GM12891 (cell line): Measurements from ENCODE around the gene KRT9.
"Not testable (repeated sequence)": the region's sequence is repeated elsewhere in the genome, so short reads cannot be mapped to it uniquely, and the experiment has no call there.

Experiments used
- DNase-seq: peaks from one replicate; pipeline ENCODE4 v3.0.0; 2011; ENCODE audit warnings: low spot score; ENCODE audit not compliant: insufficient read length
- FAIRE-seq: peaks from 2 replicates; lab custom pipeline; 2011; peaks lifted over from hg19 to GRCh38; lab: Jason Lieb, UNC
- PAX5 ChIP-seq: IDR thresholded peaks from 2 replicates; pipeline ENCODE4 v1.6.1; 2011; ENCODE audit warnings: low read length, moderate library complexity, mild to moderate bottlenecking; ENCODE audit not compliant: insufficient read depth, severe bottlenecking
- POLR2A ChIP-seq: IDR thresholded peaks from 2 replicates; pipeline ENCODE4 v1.6.1; 2011; ENCODE audit warnings: low read depth, low read length, control low read depth
- POLR2AphosphoS5 ChIP-seq: IDR thresholded peaks from 2 replicates; pipeline ENCODE4 v1.6.1; 2011; ENCODE audit warnings: low read depth, low read length, control low read depth
- POU2F2 ChIP-seq: IDR thresholded peaks from 2 replicates; pipeline ENCODE4 v1.6.1; 2011; ENCODE audit warnings: low read depth, mild to moderate bottlenecking, control low read depth, low read length, moderate library complexity
- SPI1 ChIP-seq: IDR thresholded peaks from 2 replicates; pipeline ENCODE4 v1.6.1; 2011; ENCODE audit warnings: low read depth, low read length, control low read depth
- TAF1 ChIP-seq: IDR thresholded peaks from 2 replicates; pipeline ENCODE4 v1.6.1; 2011; ENCODE audit warnings: low read depth, low read length, control low read depth

Gene KRT9

DNA sequence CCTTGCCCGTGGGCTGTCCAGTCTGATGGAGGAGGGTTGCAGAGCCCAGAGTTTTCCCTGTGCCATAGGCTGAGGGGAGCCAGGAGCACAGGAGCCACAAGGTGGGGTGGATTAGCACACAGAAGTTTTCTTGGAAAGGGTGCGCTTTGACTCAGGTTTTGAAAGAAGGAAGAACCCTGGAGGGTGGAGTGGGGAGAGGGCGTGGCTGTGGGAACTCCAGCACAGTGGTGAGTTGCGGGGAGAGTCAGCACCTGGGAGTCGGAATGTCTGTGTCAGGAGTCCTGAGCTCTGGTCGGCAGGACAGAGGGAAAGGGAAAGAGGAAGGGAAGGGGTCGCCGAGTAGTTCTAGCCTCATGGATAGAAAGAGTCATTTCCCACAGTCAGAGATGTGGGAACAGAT is 23.7 kb upstream of the KRT9 start:
- FAIRE-seq = no peak
- TF ChIP-seq POLR2A = no peak
- no peak for TF ChIP-seq TAF1
- TF ChIP-seq SPI1 = no peak
- TF ChIP-seq PAX5 = no peak
- no peak for TF ChIP-seq POLR2AphosphoS5
- no peak for TF ChIP-seq POU2F2
- DNase-seq = no peak

GRCh38 chr17:41594363-41594915 is 22.6 kb upstream of the KRT9 start:
- no peak for FAIRE-seq
- TF ChIP-seq POLR2AphosphoS5 = no peak
- TF ChIP-seq POLR2A = no peak
- TF ChIP-seq PAX5 = no peak
- no peak for TF ChIP-seq SPI1
- TF ChIP-seq POU2F2 = no peak
- no peak for TF ChIP-seq TAF1
- DNase-seq = no peak

DNA sequence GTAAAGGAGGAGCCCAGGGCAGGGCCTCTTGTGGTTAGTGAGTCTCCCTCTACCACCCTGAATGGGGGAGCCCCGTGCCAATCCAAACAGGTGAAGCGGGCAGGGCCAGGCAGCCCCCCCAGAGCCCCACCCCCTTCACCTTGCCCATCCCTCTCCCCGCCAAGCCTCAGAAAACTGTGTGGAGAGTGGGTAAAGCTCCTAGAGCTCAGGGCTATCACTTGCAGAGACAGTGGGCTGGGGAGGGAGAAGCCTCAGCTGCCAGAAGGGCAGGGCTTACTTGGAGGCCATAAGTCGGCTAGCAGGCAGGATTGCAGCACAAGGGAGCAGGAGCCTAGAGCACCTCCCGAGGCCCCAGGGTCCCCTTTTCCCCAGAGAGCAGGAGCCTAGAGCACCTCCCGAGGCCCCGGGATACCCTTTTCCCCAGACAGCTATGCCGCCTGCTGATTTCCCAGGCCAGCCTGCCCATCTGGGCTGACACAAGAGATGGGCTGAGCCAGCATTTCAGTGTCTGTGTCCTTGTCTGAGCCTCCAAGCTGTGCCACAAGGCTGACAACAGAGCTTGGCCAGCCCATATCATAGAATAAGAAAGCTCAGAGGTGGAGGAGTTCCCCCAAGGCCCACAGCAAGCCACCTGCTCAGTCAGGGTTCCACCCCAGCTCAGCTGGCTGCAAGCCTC is 21.6 kb upstream of the KRT9 start:
- DNase-seq = no peak
- FAIRE-seq = no peak
- TF ChIP-seq SPI1 (no peak), POLR2AphosphoS5 (no peak), POU2F2 (no peak), POLR2A (no peak), TAF1 (no peak), PAX5 (no peak)

- no peak for TF ChIP-seq POLR2AphosphoS5
- TF ChIP-seq SPI1 = no peak
- no peak for TF ChIP-seq POU2F2
- no peak for TF ChIP-seq POLR2A
- TF ChIP-seq TAF1 = no peak
- TF ChIP-seq PAX5 = no peak
- DNase-seq (no peak), FAIRE-seq (no peak)
Measured at GRCh38 chr17:41592601-41593305, 20.9 kb upstream of the KRT9 start.

- TF ChIP-seq POLR2AphosphoS5 (no peak), POU2F2 (no peak), POLR2A (no peak), SPI1 (no peak), PAX5 (no peak), TAF1 (no peak)
- FAIRE-seq = no peak
Measured at GRCh38 chr17:41589301-41589700, 17.4 kb upstream of the KRT9 start.

GRCh38 chr17:41588126-41588810 is 16.4 kb upstream of the KRT9 start:
- DNase-seq (no peak), FAIRE-seq (no peak)
- TF ChIP-seq POU2F2 (no peak), TAF1 (no peak), POLR2A (no peak)

More at GRCh38 chr17:41589301-41589700, 17.4 kb upstream of the KRT9 start:
- no peak for DNase-seq

DNA sequence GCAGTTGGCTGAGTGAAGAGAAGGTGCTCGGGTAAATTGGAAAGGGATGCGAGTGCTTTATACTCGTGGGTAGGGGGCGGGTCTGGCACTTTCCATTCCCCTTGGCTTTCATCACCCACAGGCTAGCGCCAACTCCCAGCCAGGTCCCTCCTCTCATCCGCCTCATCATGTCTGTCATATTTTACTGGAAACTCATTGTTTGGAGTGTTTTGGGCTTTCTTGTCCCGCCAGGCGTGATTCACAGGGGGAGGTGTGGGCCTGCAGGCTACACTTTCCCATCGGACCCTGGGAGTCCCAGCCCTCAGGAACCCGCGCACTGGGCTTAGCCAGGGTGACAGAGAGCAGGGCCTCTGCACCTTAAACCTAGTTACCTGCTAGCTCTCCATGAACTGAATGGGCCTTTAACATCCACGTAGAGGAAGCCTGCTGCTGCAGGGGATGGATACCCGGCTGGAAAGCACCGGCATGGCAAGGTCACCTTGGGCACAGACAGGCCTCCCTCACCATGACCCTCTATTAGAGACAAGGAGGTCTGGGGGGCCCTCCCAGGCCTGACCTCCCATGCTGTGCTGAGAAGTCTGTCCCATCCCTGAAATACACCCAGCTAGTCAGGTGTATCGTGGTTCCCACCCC is 15.1 kb upstream of the KRT9 start, which contains the start of gene KRT14:
KRT14 (minus strand) TSS at position 33 of the 633 bp plus-strand sequence. CDS start 61 bp downstream, outside the sequence.
- DNase-seq (no peak), FAIRE-seq (no peak)
- TF ChIP-seq SPI1 (no peak), POLR2A (no peak), POLR2AphosphoS5 (no peak), POU2F2 (no peak), PAX5 (no peak)

- no peak for DNase-seq
- TF ChIP-seq POLR2AphosphoS5 = no peak
- no peak for TF ChIP-seq POU2F2
- no peak for TF ChIP-seq SPI1
- TF ChIP-seq POLR2A = no peak
- TF ChIP-seq TAF1 = no peak
- no peak for TF ChIP-seq PAX5
- FAIRE-seq = no peak
Measured at GRCh38 chr17:41585301-41586056, 13.6 kb upstream of the KRT9 start.

DNA sequence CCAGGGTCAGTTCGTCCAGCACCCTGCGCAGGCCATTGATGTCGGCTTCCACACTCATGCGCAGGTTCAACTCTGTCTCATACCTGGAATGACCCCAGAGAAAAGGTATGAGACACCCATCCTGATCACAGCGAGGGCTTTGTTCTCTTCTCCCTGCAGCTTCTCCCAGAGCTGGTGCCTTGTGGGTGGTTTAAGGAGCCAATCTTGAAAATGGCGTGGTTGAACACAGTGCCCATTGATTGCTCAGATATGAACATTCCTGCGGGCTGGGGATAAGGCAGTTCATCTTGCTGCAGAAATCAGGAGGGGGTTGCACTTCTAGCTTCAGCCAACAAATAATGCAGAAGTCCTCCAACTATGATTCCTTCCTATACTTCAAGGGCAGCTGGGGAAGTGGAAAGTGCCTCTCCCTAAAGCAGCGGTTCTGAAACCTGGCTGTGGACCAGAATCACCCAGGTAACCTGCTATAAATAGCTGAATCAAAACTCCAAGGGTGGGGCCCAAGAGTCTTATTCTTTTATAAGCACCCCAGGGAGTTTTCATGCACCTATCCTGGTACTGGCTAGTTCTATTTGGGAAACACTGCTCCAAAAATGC is 12.6 kb upstream of the KRT9 start:
- not testable (repeated sequence) for DNase-seq, FAIRE-seq
